Ramos (cell line): ENCODE measurements around the gene NAA60.

Source experiments
- in situ Hi-C: fragments of 300-500 bp; cut with MboI; formaldehyde crosslinking; loops from one replicate; pipeline ENCODE4 v1.14.3; 2022; ENCODE audit warnings: low sequenced_read_pairs; ENCODE audit not compliant: unreplicated experiment

The NAA60 gene

GRCh38 chr16:3443108-3444031 is at the start of gene NAA60, which contains the start of gene ZNF597:
NAA60 (plus strand) TSS chr16:3443680; CDS start chr16:3476228, 32,548 bp downstream.
ZNF597 (minus strand) TSS chr16:3443504; CDS start chr16:3443153, 351 bp downstream.
- in situ Hi-C loops, result no loop called here

GRCh38 chr16:3400446-3400778 is 43.1 kb upstream of the NAA60 start:
- in situ Hi-C loops, result no loop called here

GRCh38 chr16:3400779-3401688 is 42.4 kb upstream of the NAA60 start, which contains the start of the genes ZNF174 and ZSCAN32:
ZNF174 (plus strand) TSS chr16:3401215; CDS start chr16:3402005, 790 bp downstream.
ZSCAN32 (minus strand) TSS chr16:3401004; CDS start chr16:3397557, 3,447 bp downstream.
- in situ Hi-C loops, result no loop called here

GRCh38 chr16:3401719-3402397 is 41.6 kb upstream of the NAA60 start:
- in situ Hi-C loops, result no loop called here

GRCh38 chr16:3408561-3409197 is 34.8 kb upstream of the NAA60 start:
- in situ Hi-C loops, result no loop called here

- in situ Hi-C loops, result no loop called here
These were observed 29.6 kb upstream of the NAA60 start for GRCh38 chr16:3413730-3414379.

GRCh38 chr16:3431779-3432219 is 11.7 kb upstream of the NAA60 start:
- in situ Hi-C loops, result loop anchor here (10.0 kb wide), 1 partner anchor 57 kb away; no protein-coding TSS in a partner anchor

GRCh38 chr16:3434373-3434772 is 9.1 kb upstream of the NAA60 start:
- in situ Hi-C loops, result loop anchor here (10.0 kb wide), 1 partner anchor 60 kb away; no protein-coding TSS in a partner anchor

- in situ Hi-C loops, result loop anchor here (10.0 kb wide), 1 partner anchor 65 kb away; no protein-coding TSS in a partner anchor
These were observed 3.8 kb upstream of the NAA60 start for GRCh38 chr16:3439637-3440036.

- in situ Hi-C loops, result no loop called here
These were observed 530 bp downstream of the NAA60 start for GRCh38 chr16:3444032-3444388.

- in situ Hi-C loops, result no loop called here
These were observed 10.6 kb downstream of the NAA60 start for GRCh38 chr16:3454093-3454492.

GRCh38 chr16:3454631-3455147 is 11.2 kb downstream of the NAA60 start:
- in situ Hi-C loops, result no loop called here

- in situ Hi-C loops, result no loop called here
These were observed 14.2 kb downstream of the NAA60 start for GRCh38 chr16:3457434-3458252.

- in situ Hi-C loops, result no loop called here
These were observed 14.9 kb downstream of the NAA60 start for GRCh38 chr16:3458278-3458851.

GRCh38 chr16:3458852-3459361 is 15.4 kb downstream of the NAA60 start:
- in situ Hi-C loops, result no loop called here

- in situ Hi-C loops, result no loop called here
These were observed 16.1 kb downstream of the NAA60 start for GRCh38 chr16:3459401-3460090.

- in situ Hi-C loops, result no loop called here
These were observed 16.6 kb downstream of the NAA60 start for GRCh38 chr16:3460121-3460520.
